Thyroid gland (tissue), 4 donors: ENCODE results near the gene PACSIN1. TPM values are rescaled to one million over a fixed set of nuclear protein-coding genes. Genes with fewer than 3 reads are reported as not detected.

Source experiments
- DNase-seq, 2 donors: peaks; one replicate each; pipeline ENCODE4 v3.0.0-alpha.2; 2019
- H3K27ac ChIP-seq, 3 donors: fragments of 200-600 bp; sonication (generic); 1 replicate in 2 of 3; 2 replicates in 1 of 3; pipeline ENCODE4 v1.5.1; 2016 to 2019; ENCODE audit warnings: mild to moderate bottlenecking in 1 of 3, moderate library complexity in 1 of 3
- H3K27me3 ChIP-seq: fragments of 200-600 bp; sonication (generic); one replicate; pipeline ENCODE4 v1.5.1; 2019
- H3K36me3 ChIP-seq, 2 donors: fragments of 200-600 bp; sonication (generic); one replicate each; pipeline ENCODE4 v1.5.1; 2016 to 2019
- H3K4me1 ChIP-seq, 2 donors: fragments of 200-600 bp; sonication (generic); one replicate each; pipeline ENCODE4 v1.5.1; 2017 to 2019
- H3K4me3 ChIP-seq, 3 donors: fragments of 200-600 bp; sonication (generic); replicated peaks in 1 of 3; 1 replicate in 2 of 3; 2 replicates in 1 of 3; pipeline ENCODE4 v1.5.1; 2016; ENCODE audit warnings: mild to moderate bottlenecking in 1 of 3
- H3K9me3 ChIP-seq: fragments of 200-600 bp; sonication (generic); one replicate; pipeline ENCODE4 v1.5.1; 2017
- CTCF ChIP-seq, 6 experiments: fragments of 200-600 bp in 3 of 6; fragments of 450-650 bp in 3 of 6; sonication (generic) in 3 of 6; IDR thresholded peaks; one replicate each; pipeline ENCODE4 v1.5.1; 2016 to 2019; ENCODE audit warnings: antibody characterized with exemption in 6 of 6, mild to moderate bottlenecking in 2 of 6, inconsistent platforms in 1 of 6, moderate library complexity in 1 of 6
- POLR2A ChIP-seq, 2 donors: fragments of 450-650 bp; IDR thresholded peaks; one replicate each; pipeline ENCODE4 v1.6.1; 2017; ENCODE audit warnings: antibody characterized with exemption in 2 of 2, mild to moderate bottlenecking in 2 of 2, moderate library complexity in 1 of 2
- WGBS, 2 donors: methylation state at CpG; one replicate each; pipeline ENCODE4 v1.1.5; 2017; 5-methylcytosine and 5-hydroxymethylcytosine counted together
- intact Hi-C: fragments of 100-400 bp; cut with DNase I; formaldehyde crosslinking; loops from one replicate; pipeline ENCODE4 v1.15.1; 2023
- total RNA-seq, 4 donors: library from RNA; depleted of rRNA; stranded (reverse); fragments of >200 nt; gene quantifications; one replicate each; pipeline ENCODE4 v1.2.3, GENCODE V29; 2016

Gene PACSIN1
- total RNA-seq, 4 donors from 2014 or later = 0.11 TPM; not detected in 3

GRCh38 chr6:34562861-34563512 lies 97.1 kb downstream of the PACSIN1 start:
- no peaks in the 10 kb centered on the region for H3K27me3 ChIP-seq
- 62 to 82% methylated on average over 10 to 11 of the region's 15 CpGs for WGBS, 2 donors
- H3K9me3 ChIP-seq = no peaks in the 10 kb centered on the region
- no peak for TF ChIP-seq POLR2A (IDR thresholded peaks at IDR 0.05)
- no peak for TF ChIP-seq CTCF (IDR thresholded peaks at IDR 0.05)
- no peak overlapping the region for H3K27ac ChIP-seq
- intact Hi-C loops = no loop called here
- no peaks in the 10 kb centered on the region for H3K36me3 ChIP-seq
- H3K4me3 ChIP-seq = no peak overlapping the region
- H3K4me1 ChIP-seq = no peaks in the 10 kb centered on the region
- DNase-seq = no peak

GRCh38 chr6:34563513-34563870 lies 97.6 kb downstream of the PACSIN1 start:
- TF ChIP-seq CTCF (IDR thresholded peaks at IDR 0.05) (no peak), POLR2A (IDR thresholded peaks at IDR 0.05) (no peak)
- 62 to 64% methylated on average over 7 of the region's 7 CpGs for WGBS, 2 donors
- Histone ChIP-seq H3K4me1 (no peaks in the 10 kb centered on the region), H3K36me3 (no peaks in the 10 kb centered on the region), H3K9me3 (no peaks in the 10 kb centered on the region), H3K27me3 (no peaks in the 10 kb centered on the region), H3K4me3 (no peak overlapping the region), H3K27ac (no peak overlapping the region)
- intact Hi-C loops = no loop called here
- no peak for DNase-seq

- H3K4me3 ChIP-seq = no peak overlapping the region
- no peak overlapping the region for H3K27ac ChIP-seq
- H3K4me1 ChIP-seq = no peaks in the 10 kb centered on the region
- no peaks in the 10 kb centered on the region for H3K27me3 ChIP-seq
- H3K36me3 ChIP-seq = no peaks in the 10 kb centered on the region
- TF ChIP-seq POLR2A (IDR thresholded peaks at IDR 0.05) (no peak), CTCF (IDR thresholded peaks at IDR 0.05) (no peak)
- no peak for DNase-seq
- no peaks in the 10 kb centered on the region for H3K9me3 ChIP-seq
- WGBS, 2 donors = 92 to 99% methylated on average over 5 of the region's 5 CpGs
- intact Hi-C loops = no loop called here
Measured at GRCh38 chr6:34564181-34564580, 98.3 kb downstream of the PACSIN1 start.

- intact Hi-C loops = no loop called here
- H3K4me1 ChIP-seq = no peaks in the 10 kb centered on the region
- H3K4me3 ChIP-seq = no peak overlapping the region
- DNase-seq = no peak
- H3K36me3 ChIP-seq = no peaks in the 10 kb centered on the region
- H3K9me3 ChIP-seq = no peaks in the 10 kb centered on the region
- 69 to 79% methylated on average over 5 of the region's 5 CpGs for WGBS, 2 donors
- no peaks in the 10 kb centered on the region for H3K27me3 ChIP-seq
- no peak overlapping the region for H3K27ac ChIP-seq
- no peak for TF ChIP-seq CTCF (IDR thresholded peaks at IDR 0.05)
- TF ChIP-seq POLR2A (IDR thresholded peaks at IDR 0.05) = no peak
Measured at GRCh38 chr6:34565722-34566137, 99.9 kb downstream of the PACSIN1 start.

GRCh38 chr6:34566830-34567546 lies 101.1 kb downstream of the PACSIN1 start:
- TF ChIP-seq CTCF (IDR thresholded peaks at IDR 0.05) (no peak), POLR2A (IDR thresholded peaks at IDR 0.05) (no peak)
- no peak overlapping the region for H3K27ac ChIP-seq
- H3K4me1 ChIP-seq = no peaks in the 10 kb centered on the region
- no peaks in the 10 kb centered on the region for H3K27me3 ChIP-seq
- 79 to 84% methylated on average over 11 of the region's 14 CpGs for WGBS, 2 donors
- intact Hi-C loops = no loop called here
- no peaks in the 10 kb centered on the region for H3K9me3 ChIP-seq
- H3K4me3 ChIP-seq = no peak overlapping the region
- no peak for DNase-seq
- no peaks in the 10 kb centered on the region for H3K36me3 ChIP-seq
